NCI-H82 (cell line): ENCODE measurements around the gene DDX51.
"Not testable (repeated sequence)": the region's sequence is repeated elsewhere in the genome, so short reads cannot be mapped to it uniquely, and the experiment has no call there.

Experiments used
- DNase-seq: peaks from one replicate; lab custom pipeline; 2025; lab: John Stamatoyannopoulos, UW

The DDX51 gene

GRCh38 chr12:132139912-132140311, 4.2 kb downstream of the DDX51 start:
- no peak for DNase-seq

- DNase-seq = no peak
Observed at GRCh38 chr12:132138941-132139871, 4.9 kb downstream of the DDX51 start.

- DNase-seq = no peak
Observed at GRCh38 chr12:132137483-132138125, 6.5 kb downstream of the DDX51 start.

- not testable (repeated sequence) for DNase-seq
Observed at GRCh38 chr12:132136226-132136625, 7.9 kb downstream of the DDX51 start.

- not testable (repeated sequence) for DNase-seq
Observed at GRCh38 chr12:132134653-132135183, 9.4 kb downstream of the DDX51 start.

- peak; percentile 50 for DNase-seq
Observed at GRCh38 chr12:132133952-132134652, 10.0 kb downstream of the DDX51 start.

- no peak for DNase-seq
Observed at GRCh38 chr12:132132609-132133430, 11.3 kb downstream of the DDX51 start.

- no peak for DNase-seq
Observed at GRCh38 chr12:132131952-132132351, 12.2 kb downstream of the DDX51 start.

GRCh38 chr12:132131229-132131628, 12.9 kb downstream of the DDX51 start:
- DNase-seq = no peak

- no peak for DNase-seq
Observed at GRCh38 chr12:132130690-132131089, 13.4 kb downstream of the DDX51 start.

GRCh38 chr12:132129007-132129406, 15.1 kb downstream of the DDX51 start:
- DNase-seq = no peak

- DNase-seq = no peak
Observed at GRCh38 chr12:132127041-132127440, 17.1 kb downstream of the DDX51 start.

GRCh38 chr12:132125736-132126135, 18.4 kb downstream of the DDX51 start:
- DNase-seq = peak; percentile 17

GRCh38 chr12:132124766-132125425, 19.2 kb downstream of the DDX51 start:
- DNase-seq = no peak

- no peak for DNase-seq
Observed at GRCh38 chr12:132123970-132124765, 20.0 kb downstream of the DDX51 start.

GRCh38 chr12:132121283-132121682, 22.8 kb downstream of the DDX51 start:
- no peak for DNase-seq

GRCh38 chr12:132118876-132119275, 25.2 kb downstream of the DDX51 start:
- no peak for DNase-seq

- peak; percentile 38 for DNase-seq
Observed at GRCh38 chr12:132117558-132117875, 26.6 kb downstream of the DDX51 start.

- DNase-seq = no peak
Observed at GRCh38 chr12:132116709-132117557, 27.2 kb downstream of the DDX51 start.
